Measurements from ENCODE around the gene CNGA4.

Gene CNGA4

GRCh38 chr11:6238902-6239301 is at the start of gene CNGA4:
Gene CNGA4, plus strand, starts transcription at chr11:6239089. Its CDS starts 118 bp downstream, at chr11:6239207.
- H3K36me3 ChIP-seq (ENCODE audit: insufficient read depth, low read depth, low read length) = no peaks in the 10 kb centered on the region
- no peaks in the 10 kb centered on the region for H3K9me3 ChIP-seq (ENCODE audit: insufficient read depth, low read depth, low read length)
- H3K27ac ChIP-seq (ENCODE audit: low read length) = no peak within 1 kb of the TSS
- no peak within 1 kb of the TSS for H3K9ac ChIP-seq (ENCODE audit: low read depth, low read length)
- no peak within 1 kb of the TSS for H3K4me3 ChIP-seq (ENCODE audit: low read length)
- H3K27me3 ChIP-seq (ENCODE audit: insufficient read depth, low read length) = no peaks in the 10 kb centered on the region
- no peaks in the 10 kb centered on the region for H3K4me1 ChIP-seq (ENCODE audit: insufficient read depth, low read length)

- H3K27me3 ChIP-seq (ENCODE audit: insufficient read depth, low read length) = no peaks in the 10 kb centered on the region
- H3K27ac ChIP-seq (ENCODE audit: low read length) = no peak overlapping the region
- H3K9me3 ChIP-seq (ENCODE audit: insufficient read depth, low read depth, low read length) = no peaks in the 10 kb centered on the region
- H3K36me3 ChIP-seq (ENCODE audit: insufficient read depth, low read depth, low read length) = no peaks in the 10 kb centered on the region
- no peaks in the 10 kb centered on the region for H3K4me1 ChIP-seq (ENCODE audit: insufficient read depth, low read length)
- H3K9ac ChIP-seq (ENCODE audit: low read depth, low read length) = no peak overlapping the region
- H3K4me3 ChIP-seq (ENCODE audit: low read length) = no peak overlapping the region
Measured at GRCh38 chr11:6191742-6192141, 47.1 kb upstream of the CNGA4 start.

GRCh38 chr11:6194065-6194581 is 44.8 kb upstream of the CNGA4 start:
- Histone ChIP-seq H3K9me3 (ENCODE audit: insufficient read depth, low read depth, low read length) (no peaks in the 10 kb centered on the region), H3K4me1 (ENCODE audit: insufficient read depth, low read length) (no peaks in the 10 kb centered on the region), H3K36me3 (ENCODE audit: insufficient read depth, low read depth, low read length) (no peaks in the 10 kb centered on the region), H3K27ac (ENCODE audit: low read length) (no peak overlapping the region), H3K27me3 (ENCODE audit: insufficient read depth, low read length) (no peaks in the 10 kb centered on the region), H3K4me3 (ENCODE audit: low read length) (no peak overlapping the region), H3K9ac (ENCODE audit: low read depth, low read length) (no peak overlapping the region)

GRCh38 chr11:6196396-6196795 is 42.5 kb upstream of the CNGA4 start:
- H3K36me3 ChIP-seq (ENCODE audit: insufficient read depth, low read depth, low read length) = no peaks in the 10 kb centered on the region
- H3K4me3 ChIP-seq (ENCODE audit: low read length) = no peak overlapping the region
- H3K27me3 ChIP-seq (ENCODE audit: insufficient read depth, low read length) = no peaks in the 10 kb centered on the region
- no peak overlapping the region for H3K27ac ChIP-seq (ENCODE audit: low read length)
- no peaks in the 10 kb centered on the region for H3K9me3 ChIP-seq (ENCODE audit: insufficient read depth, low read depth, low read length)
- H3K4me1 ChIP-seq (ENCODE audit: insufficient read depth, low read length) = peaks cover 6% of the 10 kb centered on the region
- H3K9ac ChIP-seq (ENCODE audit: low read depth, low read length) = no peak overlapping the region

GRCh38 chr11:6197466-6198200 is 41.3 kb upstream of the CNGA4 start:
- H3K27me3 ChIP-seq (ENCODE audit: insufficient read depth, low read length) = no peaks in the 10 kb centered on the region
- H3K4me1 ChIP-seq (ENCODE audit: insufficient read depth, low read length) = peaks cover 7% of the 10 kb centered on the region
- no peaks in the 10 kb centered on the region for H3K36me3 ChIP-seq (ENCODE audit: insufficient read depth, low read depth, low read length)
- H3K9ac ChIP-seq (ENCODE audit: low read depth, low read length) = no peak overlapping the region
- no peak overlapping the region for H3K27ac ChIP-seq (ENCODE audit: low read length)
- H3K9me3 ChIP-seq (ENCODE audit: insufficient read depth, low read depth, low read length) = no peaks in the 10 kb centered on the region
- H3K4me3 ChIP-seq (ENCODE audit: low read length) = no peak overlapping the region

GRCh38 chr11:6199174-6199810 is 39.6 kb upstream of the CNGA4 start, which contains the start of gene OR52W1:
Gene OR52W1, plus strand, starts transcription at chr11:6199224. Its CDS starts 0 bp downstream, at chr11:6199224.
- Histone ChIP-seq H3K36me3 (ENCODE audit: insufficient read depth, low read depth, low read length) (no peaks in the 10 kb centered on the region), H3K27ac (ENCODE audit: low read length) (no peak within 1 kb of the TSS), H3K4me1 (ENCODE audit: insufficient read depth, low read length) (peaks cover 7% of the 10 kb centered on the region), H3K9me3 (ENCODE audit: insufficient read depth, low read depth, low read length) (no peaks in the 10 kb centered on the region), H3K9ac (ENCODE audit: low read depth, low read length) (no peak within 1 kb of the TSS), H3K27me3 (ENCODE audit: insufficient read depth, low read length) (no peaks in the 10 kb centered on the region), H3K4me3 (ENCODE audit: low read length) (no peak within 1 kb of the TSS)

- H3K36me3 ChIP-seq (ENCODE audit: insufficient read depth, low read depth, low read length) = peaks cover 9% of the 10 kb centered on the region
- H3K27ac ChIP-seq (ENCODE audit: low read length) = no peak overlapping the region
- H3K4me1 ChIP-seq (ENCODE audit: insufficient read depth, low read length) = peaks cover 7% of the 10 kb centered on the region
Measured at GRCh38 chr11:6200975-6201374, 37.9 kb upstream of the CNGA4 start.

GRCh38 chr11:6201481-6201880 is 37.4 kb upstream of the CNGA4 start:
- H3K36me3 ChIP-seq (ENCODE audit: insufficient read depth, low read depth, low read length) = peaks cover 14% of the 10 kb centered on the region
- H3K4me3 ChIP-seq (ENCODE audit: low read length) = no peak overlapping the region
- H3K9me3 ChIP-seq (ENCODE audit: insufficient read depth, low read depth, low read length) = no peaks in the 10 kb centered on the region
- H3K4me1 ChIP-seq (ENCODE audit: insufficient read depth, low read length) = peaks cover 7% of the 10 kb centered on the region
- no peak overlapping the region for H3K27ac ChIP-seq (ENCODE audit: low read length)
- no peaks in the 10 kb centered on the region for H3K27me3 ChIP-seq (ENCODE audit: insufficient read depth, low read length)
- H3K9ac ChIP-seq (ENCODE audit: low read depth, low read length) = no peak overlapping the region

More at GRCh38 chr11:6200975-6201374, 37.9 kb upstream of the CNGA4 start:
- no peaks in the 10 kb centered on the region for H3K27me3 ChIP-seq (ENCODE audit: insufficient read depth, low read length)
- H3K9me3 ChIP-seq (ENCODE audit: insufficient read depth, low read depth, low read length) = no peaks in the 10 kb centered on the region
- no peak overlapping the region for H3K4me3 ChIP-seq (ENCODE audit: low read length)
- no peak overlapping the region for H3K9ac ChIP-seq (ENCODE audit: low read depth, low read length)

- Histone ChIP-seq H3K4me3 (ENCODE audit: low read length) (no peak overlapping the region), H3K9me3 (ENCODE audit: insufficient read depth, low read depth, low read length) (no peaks in the 10 kb centered on the region), H3K4me1 (ENCODE audit: insufficient read depth, low read length) (peaks cover 7% of the 10 kb centered on the region), H3K9ac (ENCODE audit: low read depth, low read length) (no peak overlapping the region), H3K27me3 (ENCODE audit: insufficient read depth, low read length) (no peaks in the 10 kb centered on the region), H3K27ac (ENCODE audit: low read length) (no peak overlapping the region), H3K36me3 (ENCODE audit: insufficient read depth, low read depth, low read length) (peaks cover 19% of the 10 kb centered on the region)
Measured at GRCh38 chr11:6202041-6202440, 36.8 kb upstream of the CNGA4 start.

- Histone ChIP-seq H3K36me3 (ENCODE audit: insufficient read depth, low read depth, low read length) (peaks cover 19% of the 10 kb centered on the region), H3K27me3 (ENCODE audit: insufficient read depth, low read length) (no peaks in the 10 kb centered on the region), H3K9me3 (ENCODE audit: insufficient read depth, low read depth, low read length) (no peaks in the 10 kb centered on the region), H3K4me1 (ENCODE audit: insufficient read depth, low read length) (peaks cover 7% of the 10 kb centered on the region), H3K4me3 (ENCODE audit: low read length) (no peak overlapping the region), H3K9ac (ENCODE audit: low read depth, low read length) (no peak overlapping the region), H3K27ac (ENCODE audit: low read length) (no peak overlapping the region)
Measured at GRCh38 chr11:6203327-6203726, 35.6 kb upstream of the CNGA4 start.

- peaks cover 7% of the 10 kb centered on the region for H3K4me1 ChIP-seq (ENCODE audit: insufficient read depth, low read length)
- H3K27ac ChIP-seq (ENCODE audit: low read length) = no peak overlapping the region
- peaks cover 24% of the 10 kb centered on the region for H3K36me3 ChIP-seq (ENCODE audit: insufficient read depth, low read depth, low read length)
- H3K9me3 ChIP-seq (ENCODE audit: insufficient read depth, low read depth, low read length) = no peaks in the 10 kb centered on the region
- no peaks in the 10 kb centered on the region for H3K27me3 ChIP-seq (ENCODE audit: insufficient read depth, low read length)
- no peak overlapping the region for H3K9ac ChIP-seq (ENCODE audit: low read depth, low read length)
- no peak overlapping the region for H3K4me3 ChIP-seq (ENCODE audit: low read length)
Measured at GRCh38 chr11:6204706-6205105, 34.2 kb upstream of the CNGA4 start.

GRCh38 chr11:6205366-6205765 is 33.5 kb upstream of the CNGA4 start, which contains the start of gene C11orf42:
Gene C11orf42, plus strand, starts transcription at chr11:6205557. Its CDS starts 59 bp downstream, at chr11:6205616.
- no peaks in the 10 kb centered on the region for H3K27me3 ChIP-seq (ENCODE audit: insufficient read depth, low read length)
- H3K36me3 ChIP-seq (ENCODE audit: insufficient read depth, low read depth, low read length) = peaks cover 30% of the 10 kb centered on the region

More at GRCh38 chr11:6205366-6205765, 33.5 kb upstream of the CNGA4 start, which contains the start of gene C11orf42:
- no peak within 1 kb of the TSS for H3K4me3 ChIP-seq (ENCODE audit: low read length)
- H3K27ac ChIP-seq (ENCODE audit: low read length) = no peak within 1 kb of the TSS
- H3K9me3 ChIP-seq (ENCODE audit: insufficient read depth, low read depth, low read length) = no peaks in the 10 kb centered on the region
- H3K4me1 ChIP-seq (ENCODE audit: insufficient read depth, low read length) = peaks cover 7% of the 10 kb centered on the region
- H3K9ac ChIP-seq (ENCODE audit: low read depth, low read length) = no peak within 1 kb of the TSS
